HG02571 (cell line): ENCODE measurements around the gene RNF113A.
A peak's percentile ranks its signal among the peaks of the same experiment; 100 is the strongest.
"Not testable (repeated sequence)": the region's sequence is repeated elsewhere in the genome, so short reads cannot be mapped to it uniquely, and the experiment has no call there.

Experiments
- ATAC-seq: cut with Tn5 transposase; IDR thresholded peaks from one replicate; pipeline ENCODE4 v1.9.1; 2021; ENCODE audit warnings: mild to moderate bottlenecking, moderate library complexity; ENCODE audit not compliant: unreplicated experiment

The RNF113A gene

GRCh38 chrX:119852382-119853353, 18.9 kb downstream of the RNF113A start, which contains the start of gene UPF3B:
UPF3B (minus strand) TSS chrX:119852963; CDS start chrX:119852928, 35 bp downstream.
- ATAC-seq, result peak; percentile 93

DNA sequence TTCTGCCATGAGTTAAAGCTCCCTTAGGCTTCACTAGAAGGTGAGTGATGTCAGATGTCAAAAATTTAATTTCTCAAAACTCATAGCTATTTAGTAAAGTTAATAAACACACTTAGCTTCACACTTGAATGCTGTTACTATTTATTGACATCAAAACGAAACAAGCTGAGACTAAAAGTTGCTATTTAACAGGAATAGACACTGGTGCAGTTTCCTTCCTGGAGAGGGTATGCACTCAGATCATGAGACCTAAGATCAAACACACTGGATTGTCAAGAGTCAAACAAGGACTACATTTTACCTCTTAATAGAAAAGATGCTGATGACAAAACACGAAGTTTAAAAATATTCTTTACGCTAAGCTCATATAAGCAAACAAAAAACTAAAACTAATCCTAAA, 37.6 kb downstream of the RNF113A start:
- ATAC-seq, result no peak

DNA sequence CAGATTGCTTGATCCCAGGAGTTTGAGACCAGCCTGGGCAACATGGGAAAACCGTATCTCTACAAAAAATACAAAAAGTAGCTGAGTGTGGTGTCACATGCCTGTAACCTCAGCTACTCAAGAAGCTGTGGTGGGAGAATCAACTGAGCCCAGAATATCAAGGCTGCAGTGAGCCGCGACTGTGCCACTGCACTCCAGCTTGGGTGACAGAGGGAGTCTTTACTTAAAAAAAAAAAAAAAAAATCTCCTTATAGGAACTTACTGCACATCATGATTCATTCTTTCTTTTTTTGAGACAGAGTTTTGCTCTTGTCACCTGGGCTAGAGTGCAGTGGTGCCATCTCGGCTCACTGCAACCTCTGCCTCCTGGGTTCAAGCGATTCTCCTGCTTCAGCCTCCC, 43.1 kb downstream of the RNF113A start:
- ATAC-seq, result no peak

DNA sequence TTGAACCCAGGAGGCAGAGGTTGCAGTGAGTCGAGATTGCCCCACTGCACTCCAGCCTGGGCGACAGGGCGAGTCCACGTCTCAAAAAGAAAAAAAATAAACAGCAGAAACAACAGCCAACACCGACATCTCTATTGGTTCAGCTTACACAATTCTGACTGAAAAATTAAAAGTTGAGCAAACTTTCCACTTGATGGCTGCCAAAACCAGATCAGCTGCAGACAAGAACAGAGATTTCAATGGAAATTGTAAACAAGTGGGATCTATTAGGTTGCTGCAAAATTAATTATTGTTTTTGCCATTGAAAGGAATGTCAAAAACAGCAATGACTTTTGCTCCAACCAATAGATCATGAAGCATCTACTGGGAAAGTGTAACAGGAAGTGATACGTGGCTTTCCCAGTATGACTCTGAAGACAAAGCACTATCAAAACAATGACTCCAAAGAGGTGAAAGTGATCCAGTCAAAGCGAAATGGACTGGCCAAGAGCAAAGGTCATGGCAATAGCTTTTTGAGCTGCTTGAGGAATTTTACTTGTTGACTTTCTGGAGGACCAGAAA, 45.1 kb downstream of the RNF113A start:
- no peak for ATAC-seq

DNA sequence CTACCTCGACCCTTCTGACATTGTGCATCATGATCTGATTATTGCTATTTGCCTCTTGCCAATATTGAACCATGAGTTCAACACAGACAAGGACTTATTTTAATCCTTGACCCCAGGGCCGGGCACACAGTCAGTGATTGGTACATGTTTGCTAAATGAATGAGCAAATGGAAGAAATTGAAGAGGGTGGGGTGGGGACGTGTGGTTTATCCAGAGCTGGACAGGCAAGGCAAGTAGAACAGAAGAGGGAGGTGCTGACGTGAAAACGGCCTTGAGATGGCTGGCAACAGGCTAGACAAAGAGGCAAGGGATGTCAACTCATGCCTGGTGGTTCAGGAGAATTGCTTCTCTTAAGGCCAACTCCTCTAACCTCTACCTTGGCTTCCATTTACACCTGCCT, 47.3 kb downstream of the RNF113A start:
- not testable (repeated sequence) for ATAC-seq

DNA sequence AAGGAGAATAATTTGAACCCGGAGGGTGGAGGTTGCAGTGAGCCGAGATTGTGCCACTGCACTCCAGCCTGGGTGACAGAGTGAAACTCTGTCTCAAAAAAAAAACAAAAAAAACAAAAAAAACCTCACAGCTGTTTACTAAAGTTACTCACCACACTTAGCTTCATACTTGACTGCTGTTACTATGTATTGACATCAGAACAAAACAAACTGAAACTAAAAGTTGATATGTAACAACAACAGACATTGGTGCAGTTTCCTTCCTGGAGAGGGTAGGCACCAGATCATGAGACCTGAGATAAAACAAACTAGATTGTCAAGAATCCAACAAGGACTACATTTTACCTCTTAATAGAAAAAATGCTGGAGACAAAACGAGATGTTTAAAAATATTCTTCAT, 49.8 kb downstream of the RNF113A start:
- peak; percentile 84 for ATAC-seq
